Measurements from ENCODE around the gene NKTR.

DNA sequence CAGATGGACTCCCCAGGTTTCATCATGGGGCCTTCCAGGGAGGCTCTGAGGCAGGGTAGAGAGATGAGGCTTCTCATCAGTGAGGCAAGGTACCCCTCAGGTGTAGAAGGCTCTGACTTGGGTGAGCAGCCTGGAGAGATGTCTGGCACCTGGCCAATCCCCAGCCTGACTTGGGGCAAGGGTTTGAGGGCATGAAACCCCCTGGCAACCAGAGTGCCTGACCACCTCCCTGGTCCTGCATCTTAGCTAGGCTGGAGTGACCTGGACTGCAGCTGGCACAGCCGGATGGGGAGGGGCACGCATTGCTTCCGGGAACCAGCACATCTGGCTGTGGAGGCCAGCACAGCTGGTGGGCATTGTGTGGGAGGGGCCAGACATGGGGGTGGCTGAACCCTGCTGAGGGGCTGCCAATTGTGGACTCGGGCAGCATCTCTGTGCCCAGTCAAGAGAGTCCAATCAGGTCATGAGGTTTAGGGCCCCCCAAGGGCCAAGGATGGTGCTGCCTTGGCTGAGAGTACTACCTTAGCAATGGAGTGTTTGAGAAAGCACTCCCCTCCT is 54.9 kb downstream of the NKTR start:
- TF ChIP-seq EZH2 (IDR thresholded peaks at IDR 0.05; ENCODE audit: borderline replicate concordance, insufficient read depth, low read length, poor library complexity, severe bottlenecking) (no peak), EP300 (conservative IDR thresholded peaks at IDR 0.05; ENCODE audit: poor library complexity, severe bottlenecking) (no peak), RAD21 (conservative IDR thresholded peaks at IDR 0.05) (no peak), POLR2AphosphoS5 (IDR thresholded peaks at IDR 0.05) (no peak), MXI1 (conservative IDR thresholded peaks at IDR 0.05; ENCODE audit: poor library complexity, severe bottlenecking) (no peak)
- TF ChIP-seq, protein P1, sequence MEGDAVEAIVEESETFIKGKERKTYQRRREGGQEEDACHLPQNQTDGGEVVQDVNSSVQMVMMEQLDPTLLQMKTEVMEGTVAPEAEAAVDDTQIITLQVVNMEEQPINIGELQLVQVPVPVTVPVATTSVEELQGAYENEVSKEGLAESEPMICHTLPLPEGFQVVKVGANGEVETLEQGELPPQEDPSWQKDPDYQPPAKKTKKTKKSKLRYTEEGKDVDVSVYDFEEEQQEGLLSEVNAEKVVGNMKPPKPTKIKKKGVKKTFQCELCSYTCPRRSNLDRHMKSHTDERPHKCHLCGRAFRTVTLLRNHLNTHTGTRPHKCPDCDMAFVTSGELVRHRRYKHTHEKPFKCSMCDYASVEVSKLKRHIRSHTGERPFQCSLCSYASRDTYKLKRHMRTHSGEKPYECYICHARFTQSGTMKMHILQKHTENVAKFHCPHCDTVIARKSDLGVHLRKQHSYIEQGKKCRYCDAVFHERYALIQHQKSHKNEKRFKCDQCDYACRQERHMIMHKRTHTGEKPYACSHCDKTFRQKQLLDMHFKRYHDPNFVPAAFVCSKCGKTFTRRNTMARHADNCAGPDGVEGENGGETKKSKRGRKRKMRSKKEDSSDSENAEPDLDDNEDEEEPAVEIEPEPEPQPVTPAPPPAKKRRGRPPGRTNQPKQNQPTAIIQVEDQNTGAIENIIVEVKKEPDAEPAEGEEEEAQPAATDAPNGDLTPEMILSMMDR (IDR thresholded peaks at IDR 0.05; ENCODE audit: poor library complexity, severe bottlenecking) = no peak
- TF ChIP-seq, protein P2, sequence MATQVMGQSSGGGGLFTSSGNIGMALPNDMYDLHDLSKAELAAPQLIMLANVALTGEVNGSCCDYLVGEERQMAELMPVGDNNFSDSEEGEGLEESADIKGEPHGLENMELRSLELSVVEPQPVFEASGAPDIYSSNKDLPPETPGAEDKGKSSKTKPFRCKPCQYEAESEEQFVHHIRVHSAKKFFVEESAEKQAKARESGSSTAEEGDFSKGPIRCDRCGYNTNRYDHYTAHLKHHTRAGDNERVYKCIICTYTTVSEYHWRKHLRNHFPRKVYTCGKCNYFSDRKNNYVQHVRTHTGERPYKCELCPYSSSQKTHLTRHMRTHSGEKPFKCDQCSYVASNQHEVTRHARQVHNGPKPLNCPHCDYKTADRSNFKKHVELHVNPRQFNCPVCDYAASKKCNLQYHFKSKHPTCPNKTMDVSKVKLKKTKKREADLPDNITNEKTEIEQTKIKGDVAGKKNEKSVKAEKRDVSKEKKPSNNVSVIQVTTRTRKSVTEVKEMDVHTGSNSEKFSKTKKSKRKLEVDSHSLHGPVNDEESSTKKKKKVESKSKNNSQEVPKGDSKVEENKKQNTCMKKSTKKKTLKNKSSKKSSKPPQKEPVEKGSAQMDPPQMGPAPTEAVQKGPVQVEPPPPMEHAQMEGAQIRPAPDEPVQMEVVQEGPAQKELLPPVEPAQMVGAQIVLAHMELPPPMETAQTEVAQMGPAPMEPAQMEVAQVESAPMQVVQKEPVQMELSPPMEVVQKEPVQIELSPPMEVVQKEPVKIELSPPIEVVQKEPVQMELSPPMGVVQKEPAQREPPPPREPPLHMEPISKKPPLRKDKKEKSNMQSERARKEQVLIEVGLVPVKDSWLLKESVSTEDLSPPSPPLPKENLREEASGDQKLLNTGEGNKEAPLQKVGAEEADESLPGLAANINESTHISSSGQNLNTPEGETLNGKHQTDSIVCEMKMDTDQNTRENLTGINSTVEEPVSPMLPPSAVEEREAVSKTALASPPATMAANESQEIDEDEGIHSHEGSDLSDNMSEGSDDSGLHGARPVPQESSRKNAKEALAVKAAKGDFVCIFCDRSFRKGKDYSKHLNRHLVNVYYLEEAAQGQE (IDR thresholded peaks at IDR 0.05; ENCODE audit: borderline replicate concordance) = no peak

All from neural cell (in vitro differentiated cells).